H9 (cell line): ENCODE measurements around the gene COPB1. TPM values are rescaled to one million over a fixed set of nuclear protein-coding genes. Genes with fewer than 3 reads are reported as not detected.
A peak's percentile ranks its signal among the peaks of the same experiment; 100 is the strongest.

Experiments
- DNase-seq: peaks from one replicate; pipeline ENCODE4 v3.0.0-alpha.2; 2017
- H2AFZ ChIP-seq: one replicate; pipeline ENCODE4 v1.6.1; 2013; ENCODE audit warnings: mild to moderate bottlenecking, low read length, control low read depth, moderate library complexity
- H2AK5ac ChIP-seq: 2 replicates; pipeline ENCODE4 v1.6.1; 2013; ENCODE audit warnings: low read length, control low read depth, mixed read lengths; ENCODE audit not compliant: insufficient read length
- H2BK120ac ChIP-seq: one replicate; pipeline ENCODE4 v1.6.1; 2013; ENCODE audit warnings: low read depth, mild to moderate bottlenecking, low read length, control low read depth, inconsistent platforms; ENCODE audit not compliant: poor library complexity, severe bottlenecking
- H2BK12ac ChIP-seq: 2 replicates; pipeline ENCODE4 v1.6.1; 2013; ENCODE audit warnings: low read length, control low read depth, mixed read lengths, low read depth; ENCODE audit not compliant: insufficient read length
- H2BK15ac ChIP-seq: 2 replicates; pipeline ENCODE4 v1.6.1; 2013; ENCODE audit warnings: low read depth, low read length, control low read depth
- H2BK20ac ChIP-seq: one replicate; pipeline ENCODE4 v1.6.1; 2013; ENCODE audit warnings: low read depth, mild to moderate bottlenecking, low read length, control low read depth, inconsistent platforms; ENCODE audit not compliant: poor library complexity, severe bottlenecking
- H2BK5ac ChIP-seq: 2 replicates; pipeline ENCODE4 v1.6.1; 2013; ENCODE audit warnings: low read length, control low read depth, mixed read lengths; ENCODE audit not compliant: insufficient read length
- H3K14ac ChIP-seq: 2 replicates; pipeline ENCODE4 v1.6.1; 2013; ENCODE audit warnings: low read length, control low read depth; ENCODE audit not compliant: insufficient read depth
- H3K18ac ChIP-seq: 2 replicates; pipeline ENCODE4 v1.6.1; 2013; ENCODE audit warnings: low read depth, mild to moderate bottlenecking, mixed read lengths, low read length, control low read depth; ENCODE audit not compliant: insufficient read length
- H3K23ac ChIP-seq: 2 replicates; pipeline ENCODE4 v1.6.1; 2013; ENCODE audit warnings: low read length, control low read depth, mixed read lengths, low read depth; ENCODE audit not compliant: insufficient read length
- H3K23me2 ChIP-seq: 2 replicates; pipeline ENCODE4 v1.6.1; 2013; ENCODE audit warnings: low read depth, mild to moderate bottlenecking, mixed read lengths, low read length, control low read depth; ENCODE audit not compliant: insufficient read length, poor library complexity, severe bottlenecking
- H3K27ac ChIP-seq: 2 replicates; pipeline ENCODE4 v1.5.1; 2013; ENCODE audit warnings: low read length, control low read depth, mixed read lengths, low read depth; ENCODE audit not compliant: insufficient read length
- H3K27me3 ChIP-seq: 2 replicates; pipeline ENCODE4 v1.6.1; 2013; ENCODE audit warnings: low read length, control low read depth, inconsistent platforms; ENCODE audit not compliant: insufficient read depth
- H3K4ac ChIP-seq: 2 replicates; pipeline ENCODE4 v1.6.1; 2013; ENCODE audit warnings: low read depth, mild to moderate bottlenecking, control low read depth, inconsistent platforms, low read length, moderate library complexity
- H3K4me1 ChIP-seq: 2 replicates; pipeline ENCODE4 v1.6.1; 2013; ENCODE audit warnings: low read length, control low read depth, inconsistent platforms; ENCODE audit not compliant: insufficient read depth
- H3K4me2 ChIP-seq: 2 replicates; pipeline ENCODE4 v1.6.1; 2013; ENCODE audit warnings: low read length, control low read depth, mixed read lengths; ENCODE audit not compliant: insufficient read length, insufficient read depth
- H3K56ac ChIP-seq: 2 replicates; pipeline ENCODE4 v1.6.1; 2013; ENCODE audit warnings: low read depth, mild to moderate bottlenecking, mixed read lengths, low read length, control low read depth; ENCODE audit not compliant: insufficient read length
- H3K79me1 ChIP-seq: 2 replicates; pipeline ENCODE4 v1.6.1; 2013; ENCODE audit warnings: low read depth, mild to moderate bottlenecking, moderate library complexity, low read length, control low read depth, inconsistent platforms; ENCODE audit not compliant: insufficient read depth, poor library complexity, severe bottlenecking
- H3K79me2 ChIP-seq: 2 replicates; pipeline ENCODE4 v1.6.1; 2013; ENCODE audit warnings: low read length, control low read depth, inconsistent platforms; ENCODE audit not compliant: insufficient read depth
- H3K9ac ChIP-seq: 2 replicates; pipeline ENCODE4 v1.6.1; 2013; ENCODE audit warnings: low read length, control low read depth, mixed read lengths; ENCODE audit not compliant: insufficient read length; ENCODE audit errors: extremely low read depth
- H3K9me3 ChIP-seq: one replicate; pipeline ENCODE4 v1.6.1; 2013; ENCODE audit warnings: low read depth, low read length, inconsistent platforms; ENCODE audit not compliant: control insufficient read depth
- H3T11ph ChIP-seq: one replicate; pipeline ENCODE4 v1.6.1; 2013; ENCODE audit warnings: mild to moderate bottlenecking, low read length, control low read depth, inconsistent platforms
- H4K20me1 ChIP-seq: one replicate; pipeline ENCODE4 v1.6.1; 2013; ENCODE audit not compliant: control insufficient read depth, insufficient read length, insufficient read depth
- H4K5ac ChIP-seq: 2 replicates; pipeline ENCODE4 v1.6.1; 2013; ENCODE audit warnings: low read depth, mild to moderate bottlenecking, mixed read lengths, low read length, control low read depth; ENCODE audit not compliant: insufficient read length
- H4K8ac ChIP-seq: replicated peaks from 2 replicates; pipeline ENCODE4 v1.6.1; 2013; ENCODE audit warnings: low read length, control low read depth, mixed read lengths, low read depth; ENCODE audit not compliant: insufficient read length
- H4K91ac ChIP-seq: 2 replicates; pipeline ENCODE4 v1.6.1; 2013; ENCODE audit warnings: low read depth, mild to moderate bottlenecking, moderate library complexity, mixed read lengths, low read length, control low read depth; ENCODE audit not compliant: insufficient read length
- H3K27ac Mint-ChIP-seq, 3 experiments: 2 replicates in 2 of 3; 3 replicates in 1 of 3; pipeline ENCODE4 v1.8.0; 2020 to 2021; ENCODE audit warnings: mixed read lengths in 3 of 3, mild to moderate bottlenecking in 1 of 3, moderate library complexity in 1 of 3
- H3K27me3 Mint-ChIP-seq: 2 replicates; pipeline ENCODE4 v1.8.0; 2021; ENCODE audit warnings: low read depth, mild to moderate bottlenecking, moderate library complexity, mixed read lengths
- H3K36me3 Mint-ChIP-seq, 3 experiments: 2 replicates in 2 of 3; 3 replicates in 1 of 3; pipeline ENCODE4 v1.8.0; 2020 to 2021; ENCODE audit warnings: low read depth in 3 of 3, mixed read lengths in 3 of 3; ENCODE audit not compliant: insufficient read depth in 1 of 3
- H3K4me1 Mint-ChIP-seq, 2 experiments: 2 replicates each; pipeline ENCODE4 v1.8.0; 2020; ENCODE audit warnings: mixed read lengths in 2 of 2
- H3K4me3 Mint-ChIP-seq, 2 experiments: 2 replicates in 1 of 2; 3 replicates in 1 of 2; pipeline ENCODE4 v1.8.0; 2020 to 2021; ENCODE audit warnings: mild to moderate bottlenecking in 2 of 2, mixed read lengths in 2 of 2, moderate library complexity in 1 of 2
- H3K9me3 Mint-ChIP-seq, 2 experiments: 2 replicates in 1 of 2; 3 replicates in 1 of 2; pipeline ENCODE4 v1.8.0; 2020; ENCODE audit warnings: mild to moderate bottlenecking in 2 of 2, mixed read lengths in 2 of 2, moderate library complexity in 1 of 2
- CTCF ChIP-seq: fragments of 200-600 bp; sonication (generic); conservative IDR thresholded peaks from 3 replicates; pipeline ENCODE4 v1.8.0; 2021; ENCODE audit warnings: antibody characterized with exemption, mild to moderate bottlenecking
- WGBS: extraction: QIAGEN DNeasy Blood & Tissue Kit; methylation state at CpG from one replicate; pipeline ENCODE4 v1.1.7; 2013; ENCODE audit warnings: missing lambda C conversion rate, low lambda C conversion rate, mixed read lengths; ENCODE audit not compliant: insufficient read length; ENCODE audit errors: extremely low coverage; 5-methylcytosine and 5-hydroxymethylcytosine counted together
- total RNA-seq: library from RNA; stranded (reverse); gene quantifications from 2 replicates; pipeline ENCODE4 v1.2.1, GENCODE V29; 2021

The COPB1 gene
- total RNA-seq, 1 experiment from 2014 or later = 71.6 TPM

- H3K23me2 ChIP-seq = no peaks in the 10 kb centered on the region
- H3K18ac ChIP-seq = no peak overlapping the region
- H3K36me3 Mint-ChIP-seq = peaks cover 16 to 39% (median 35%) of the 10 kb centered on the region in 3 experiments; a peak in 6 of 7 replicates
- no peaks in the 10 kb centered on the region for H3K9me3 Mint-ChIP-seq
- no peak overlapping the region for H2BK15ac ChIP-seq
- TF ChIP-seq CTCF = no peak
- no peaks in the 10 kb centered on the region for H3K27me3 ChIP-seq
- no peak overlapping the region for H2BK20ac ChIP-seq
- H4K91ac ChIP-seq = no peak overlapping the region
- no peak overlapping the region for H3K4ac ChIP-seq
- peak overlapping the region in 1 of 3 experiments; percentile 74; a peak in 2 of 7 replicates for H3K27ac Mint-ChIP-seq
- no peaks in the 10 kb centered on the region for H3K79me2 ChIP-seq
- no peak overlapping the region for H3K56ac ChIP-seq
- H2BK12ac ChIP-seq = no peak overlapping the region
- no peak overlapping the region for H3K14ac ChIP-seq
- H3K4me2 ChIP-seq = no peak overlapping the region
- no peaks in the 10 kb centered on the region for H3K9me3 ChIP-seq
- WGBS = no CpG with 5 or more reads among the region's 3 CpGs
- no peak overlapping the region for H4K8ac ChIP-seq
- no peak overlapping the region for H3T11ph ChIP-seq
- no peak overlapping the region for H3K27ac ChIP-seq
- no peak for DNase-seq
- H3K27me3 Mint-ChIP-seq = no peaks in the 10 kb centered on the region
- H4K20me1 ChIP-seq = no peaks in the 10 kb centered on the region
- no peak overlapping the region for H3K23ac ChIP-seq
- H3K4me1 ChIP-seq = no peaks in the 10 kb centered on the region
- H3K79me1 ChIP-seq = no peaks in the 10 kb centered on the region
- H4K5ac ChIP-seq = no peak overlapping the region
- no peak overlapping the region for H2BK5ac ChIP-seq
- H3K4me1 Mint-ChIP-seq = no peaks in the 10 kb centered on the region
- H2AK5ac ChIP-seq = no peak overlapping the region
- H3K9ac ChIP-seq = no peak overlapping the region
- H2BK120ac ChIP-seq = no peak overlapping the region
- H2AFZ ChIP-seq = no peak overlapping the region
- no peak overlapping the region for H3K4me3 Mint-ChIP-seq
These were observed 43.8 kb downstream of the COPB1 start for GRCh38 chr11:14455648-14456430.
